H1 (cell line): Measurements from ENCODE around the gene PRAF2. TPM values are rescaled to one million over a fixed set of nuclear protein-coding genes. Genes with fewer than 3 reads are reported as not detected.

Experiments used
- CTCF ChIA-PET: fragments of 300-600 bp; sonication (Branson Sonifier 250); formaldehyde crosslinking; loops from one replicate; lab custom pipeline; 2021; ENCODE audit not compliant: partially characterized antibody; lab: Charles Lee
- POLR2A ChIA-PET: fragments of 300-600 bp; sonication (Branson Sonifier 250); formaldehyde crosslinking; loops from one replicate; lab custom pipeline; 2021; ENCODE audit warnings: inconsistent platforms; ENCODE audit not compliant: partially characterized antibody; lab: Charles Lee
- DNase-seq, 2 experiments: peaks; one replicate each; pipeline versions ENCODE4 v3.0.0 to v3.0.0-alpha.2; 2010 to 2022; ENCODE audit warnings: low spot score in 2 of 2, low read depth in 1 of 2, mixed read lengths in 1 of 2
- FAIRE-seq: peaks from 2 replicates; lab custom pipeline; 2011; peaks lifted over from hg19 to GRCh38; lab: Jason Lieb, UNC
- H2AFZ ChIP-seq: 2 replicates; pipeline ENCODE4 v1.8.1; 2012; ENCODE audit warnings: low read length, inconsistent platforms
- H2AK5ac ChIP-seq: 2 replicates; pipeline ENCODE4 v1.6.1; 2013; ENCODE audit warnings: low read depth, low read length
- H2BK120ac ChIP-seq: replicated peaks from 2 replicates; pipeline ENCODE3; 2013; ENCODE audit warnings: low read depth, low read length, inconsistent platforms
- H2BK12ac ChIP-seq: 2 replicates; pipeline ENCODE4 v1.6.1; 2013; ENCODE audit warnings: low read depth, low read length
- H2BK15ac ChIP-seq: 2 replicates; pipeline ENCODE4 v1.6.1; 2013; ENCODE audit warnings: low read length
- H2BK20ac ChIP-seq: 2 replicates; pipeline ENCODE4 v1.6.1; 2013; ENCODE audit warnings: low read length
- H2BK5ac ChIP-seq: 2 replicates; pipeline ENCODE4 v1.6.1; 2013; ENCODE audit warnings: low read depth, low read length
- H3K14ac ChIP-seq: 2 replicates; pipeline ENCODE4 v1.6.1; 2013; ENCODE audit warnings: inconsistent platforms; ENCODE audit not compliant: insufficient read length
- H3K18ac ChIP-seq: 2 replicates; pipeline ENCODE4 v1.6.1; 2013; ENCODE audit warnings: low read length; ENCODE audit errors: extremely low read depth
- H3K23ac ChIP-seq: 2 replicates; pipeline ENCODE4 v1.6.1; 2013; ENCODE audit warnings: inconsistent platforms; ENCODE audit not compliant: insufficient read length
- H3K23me2 ChIP-seq: 2 replicates; pipeline ENCODE4 v1.6.1; 2013; ENCODE audit warnings: low read depth, low read length
- H3K27ac ChIP-seq: 2 replicates; pipeline ENCODE4 v1.6.1; 2011; ENCODE audit warnings: low read depth, low read length, inconsistent platforms
- H3K27me3 ChIP-seq, 4 experiments: replicated peaks in 1 of 4; 1 replicate in 1 of 4; 2 replicates in 3 of 4; pipeline versions ENCODE4 v1.6.1 to v1.8.1; 2011 to 2013; ENCODE audit warnings: low read length in 3 of 4, mild to moderate bottlenecking in 3 of 4, inconsistent platforms in 2 of 4, mixed read lengths in 2 of 4, moderate library complexity in 1 of 4; ENCODE audit not compliant: control insufficient read depth in 3 of 4, insufficient read depth in 3 of 4; ENCODE audit errors: extremely low read depth in 1 of 4
- H3K36me3 ChIP-seq, 4 experiments: 2 replicates each; pipeline versions ENCODE4 v1.6.1 to v1.8.1; 2011 to 2013; ENCODE audit warnings: mild to moderate bottlenecking in 4 of 4, low read length in 3 of 4, moderate library complexity in 2 of 4, control low read depth in 1 of 4, inconsistent platforms in 1 of 4; ENCODE audit not compliant: insufficient read depth in 4 of 4, control insufficient read depth in 2 of 4
- H3K4ac ChIP-seq: replicated peaks from 2 replicates; pipeline ENCODE3; 2013; ENCODE audit warnings: low read length, low read depth, mixed read lengths, inconsistent platforms; ENCODE audit not compliant: insufficient read length
- H3K4me1 ChIP-seq, 4 experiments: replicated peaks in 1 of 4; 1 replicate in 1 of 4; 2 replicates in 3 of 4; pipeline versions ENCODE4 v1.6.1 to v1.8.1; 2011 to 2013; ENCODE audit warnings: low read length in 3 of 4, inconsistent platforms in 2 of 4, mixed read lengths in 1 of 4; ENCODE audit not compliant: insufficient read depth in 4 of 4, control insufficient read depth in 3 of 4
- H3K4me2 ChIP-seq, 2 experiments: 2 replicates each; pipeline versions ENCODE4 v1.6.1 to v1.8.1; 2011 to 2013; ENCODE audit warnings: low read depth in 2 of 2, low read length in 2 of 2, control low read depth in 1 of 2, inconsistent platforms in 1 of 2, mild to moderate bottlenecking in 1 of 2; ENCODE audit not compliant: insufficient read depth in 1 of 2
- H3K4me3 ChIP-seq, 4 experiments: fragments of 200-600, 300-600 bp in 1 of 4; sonication (generic), shearing (Covaris generic), sonication (Bioruptor Twin) in 1 of 4; 2 replicates each; pipeline versions ENCODE4 v1.5.1 to v1.8.1; 2011 to 2016; ENCODE audit warnings: low read length in 4 of 4, low read depth in 3 of 4, control low read depth in 2 of 4, inconsistent platforms in 2 of 4, mild to moderate bottlenecking in 2 of 4, mixed read lengths in 1 of 4, moderate library complexity in 1 of 4; ENCODE audit not compliant: insufficient read depth in 2 of 4; ENCODE audit errors: extremely low read depth in 1 of 4
- H3K56ac ChIP-seq: replicated peaks from 2 replicates; pipeline ENCODE3; 2013; ENCODE audit warnings: low read depth, mild to moderate bottlenecking, mixed read lengths, low read length, inconsistent platforms; ENCODE audit not compliant: insufficient read length
- H3K79me1 ChIP-seq: 2 replicates; pipeline ENCODE4 v1.6.1; 2013; ENCODE audit warnings: low read depth, low read length, control low read depth
- H3K79me2 ChIP-seq, 2 experiments: 2 replicates each; pipeline versions ENCODE4 v1.6.1 to v1.8.1; 2012 to 2013; ENCODE audit warnings: low read length in 2 of 2, mild to moderate bottlenecking in 2 of 2, inconsistent platforms in 1 of 2; ENCODE audit not compliant: insufficient read depth in 2 of 2, control insufficient read depth in 1 of 2
- H3K9ac ChIP-seq, 4 experiments: replicated peaks in 1 of 4; 1 replicate in 1 of 4; 2 replicates in 3 of 4; pipeline versions ENCODE4 v1.6.1 to v1.8.1; 2011 to 2013; ENCODE audit warnings: low read depth in 3 of 4, low read length in 3 of 4, control low read depth in 2 of 4, mild to moderate bottlenecking in 2 of 4, moderate library complexity in 2 of 4, inconsistent platforms in 1 of 4; ENCODE audit errors: extremely low read depth in 1 of 4
- H3K9me3 ChIP-seq, 2 experiments: 2 replicates each; pipeline versions ENCODE4 v1.6.1 to v1.8.1; 2012 to 2013; ENCODE audit warnings: mild to moderate bottlenecking in 2 of 2, moderate library complexity in 2 of 2, control low read depth in 1 of 2, inconsistent platforms in 1 of 2, low read depth in 1 of 2, low read length in 1 of 2, mixed read lengths in 1 of 2; ENCODE audit not compliant: insufficient read depth in 2 of 2
- H4K20me1 ChIP-seq, 2 experiments: replicated peaks in 1 of 2; 2 replicates each; pipeline versions ENCODE3 to v1.8.1; 2011 to 2013; ENCODE audit warnings: inconsistent platforms in 2 of 2, low read length in 2 of 2, mild to moderate bottlenecking in 1 of 2; ENCODE audit not compliant: insufficient read depth in 2 of 2, control insufficient read depth in 1 of 2
- H4K5ac ChIP-seq: 2 replicates; pipeline ENCODE4 v1.6.1; 2013; ENCODE audit warnings: low read length, low read depth, mixed read lengths, inconsistent platforms; ENCODE audit not compliant: insufficient read length
- H4K8ac ChIP-seq: 2 replicates; pipeline ENCODE4 v1.8.0; 2013; ENCODE audit warnings: mild to moderate bottlenecking, moderate library complexity, low read length, inconsistent platforms; ENCODE audit not compliant: insufficient read depth; ENCODE audit errors: extremely low read depth
- H4K91ac ChIP-seq: replicated peaks from 2 replicates; pipeline ENCODE3; 2013; ENCODE audit warnings: low read length, mixed read lengths, inconsistent platforms; ENCODE audit not compliant: insufficient read length
- CTBP2 ChIP-seq: IDR thresholded peaks from 2 replicates; pipeline ENCODE4 v1.7.0; 2011; ENCODE audit warnings: borderline replicate concordance, mild to moderate bottlenecking, moderate library complexity, mixed read lengths, low read length; ENCODE audit not compliant: insufficient read depth, insufficient read length
- EGR1 ChIP-seq: IDR thresholded peaks from 2 replicates; pipeline ENCODE4 v1.6.1; 2011; ENCODE audit warnings: low read depth, low read length, borderline replicate concordance
- FOSL1 ChIP-seq: IDR thresholded peaks from 2 replicates; pipeline ENCODE4 v1.6.1; 2011; ENCODE audit warnings: mild to moderate bottlenecking, low read depth, low read length, moderate library complexity; ENCODE audit not compliant: insufficient read depth
- JUN ChIP-seq: IDR thresholded peaks from 2 replicates; pipeline ENCODE4 v1.6.1; 2011; ENCODE audit warnings: low read depth, mild to moderate bottlenecking, improper control_type of control experiment, low read length
- KDM4A ChIP-seq: IDR thresholded peaks from one replicate; pipeline ENCODE4 v1.7.1; 2012; ENCODE audit warnings: low read depth, mild to moderate bottlenecking, moderate library complexity, low read length, inconsistent platforms; ENCODE audit not compliant: severe bottlenecking
- PHF8 ChIP-seq: fragments of 200-600 bp; sonication (generic); conservative IDR thresholded peaks from 2 replicates; pipeline ENCODE4 v1.7.1; 2012; ENCODE audit warnings: low read depth, mild to moderate bottlenecking, inconsistent platforms, low read length, moderate library complexity
- SIN3A ChIP-seq, 2 experiments: IDR thresholded peaks in 1 of 2; conservative IDR thresholded peaks in 1 of 2; 2 replicates each; pipeline ENCODE4 v1.6.1; 2011 to 2012; ENCODE audit warnings: low read length in 2 of 2, improper control_type of control experiment in 1 of 2, low read depth in 1 of 2, mild to moderate bottlenecking in 1 of 2
- TBP ChIP-seq: IDR thresholded peaks from 2 replicates; pipeline ENCODE4 v1.6.1; 2011; ENCODE audit warnings: low read depth, low read length, improper control_type of control experiment
- WGBS, 2 experiments: shearing (Covaris generic) in 1 of 2; methylation state at CpG; one replicate each; pipeline versions ENCODE4 v1.1.6 to v1.1.7; 2013 to 2015; ENCODE audit warnings: low lambda C conversion rate in 2 of 2, mixed read lengths in 2 of 2, inconsistent platforms in 1 of 2, low coverage in 1 of 2, missing lambda C conversion rate in 1 of 2; ENCODE audit not compliant: insufficient replicate concordance in 2 of 2, insufficient coverage in 1 of 2, insufficient read length in 1 of 2; ENCODE audit errors: extremely low coverage in 1 of 2, missing lambda C conversion rate in 1 of 2; 5-methylcytosine and 5-hydroxymethylcytosine counted together
- polyA plus RNA-seq, 7 experiments: library from polyadenylated mRNA; depleted of rRNA in 3 of 7; stranded (reverse) in 5 of 7; unstranded in 2 of 7; fragments of >200 nt in 5 of 7; fragments of 200-250 nt in 2 of 7; gene quantifications; 1 replicate in 5 of 7; 2 replicates in 1 of 7; 4 replicates in 1 of 7; pipeline versions ENCODE4 v1.2.1 to v1.2.3, GENCODE V29; 2011 to 2013; ENCODE audit warnings: missing spikeins in 2 of 7, mixed read lengths in 2 of 7
- total RNA-seq: library from RNA; stranded (reverse); fragmentation: NEBNext Ultra II Directional; extraction: Animal tissue kit (Norgen Biotek cat#: 25700); gene quantifications from 2 replicates; pipeline ENCODE4 v1.2.1, GENCODE V29; 2021

Gene PRAF2
- total and polyA plus RNA-seq, 2 of the 8 experiments (the other 6 are each of a cell fraction or from before 2014, with no cell fraction given) = 11.3 to 15.4 TPM

- Histone ChIP-seq H3K4ac (no peak overlapping the region), H3K18ac (peak overlapping the region; percentile 60), H3K79me1 (no peaks in the 10 kb centered on the region), H2AK5ac (no peak overlapping the region), H4K8ac (no peak overlapping the region), H2BK12ac (0 out of 2 replicates have a peak overlapping the region, but pooled peaks have one; percentile 60), H3K79me2 (peaks cover 9 to 34% of the 10 kb centered on the region in 2 experiments; a peak in 3 of 4 replicates), H3K14ac (no peak overlapping the region), H3K23me2 (peaks cover 2% of the 10 kb centered on the region; the same call in 1 of the 2 replicates), H3K56ac (peak overlapping the region; percentile 70), H2AFZ (no peak overlapping the region), H3K4me2 (peak overlapping the region; percentile 67 to 75), H3K9me3 (no peaks in the 10 kb centered on the region), H3K9ac (peak overlapping the region in 3 of 4 experiments; percentile 54 to 82 (median 68); a peak in 6 of 7 replicates), H3K27me3 (no peaks in the 10 kb centered on the region), H2BK15ac (peak overlapping the region; percentile 81; the same call in 1 of the 2 replicates), H3K4me1 (peaks cover 6 to 13% (median 7%) of the 10 kb centered on the region in 4 experiments), H2BK5ac (peak overlapping the region; percentile 85), H3K4me3 (peak overlapping the region; percentile 73 to 95 (median 86)), H2BK120ac (peak overlapping the region; percentile 67), H4K5ac (peak overlapping the region; percentile 64), H4K20me1 (no peaks in the 10 kb centered on the region), H4K91ac (peak overlapping the region; percentile 66), H3K36me3 (peaks cover 9 to 26% (median 19%) of the 10 kb centered on the region in 4 experiments; a peak in 6 of 8 replicates), H3K27ac (peak overlapping the region; percentile 81), H3K23ac (no peak overlapping the region), H2BK20ac (no peak overlapping the region)
- TF ChIP-seq CTBP2 (no peak), TBP (peak; percentile 17; the same call in 1 of the 2 replicates), PHF8 (no peak), FOSL1 (no peak), EGR1 (no peak), JUN (no peak), SIN3A (conservative IDR thresholded peaks at IDR 0.05 in 1 of 2, IDR thresholded peaks at IDR 0.05 in 1 of 2; ENCODE audit: low read depth in 1 of 2, low read length in 2 of 2) (no peak), KDM4A (no peak)
- DNase-seq (no peak), FAIRE-seq (peak; percentile 73)
- WGBS, 2 experiments = 1% methylated on average over 10 of the region's 10 CpGs; no CpG with 5 or more reads in 1 of the 2 experiments
- ChIA-PET CTCF (interaction anchor here (0.6 to 1.1 kb wide), 4 partner anchors 13 to 105 kb away, joined by 3 to 4 read pairs (median 3); no protein-coding TSS in a partner anchor), POLR2A (interaction anchor here (0.5 to 3.8 kb wide), 16 partner anchors 11 to 382 kb away, joined by 3 to 24 read pairs (median 4); partner anchors contain the start of genes CCDC120, GRIPAP1, KCND1 and PQBP1)
These were observed 31.8 kb downstream of the PRAF2 start for GRCh38 chrX:49041744-49042580.
